ENCODE results near the gene SCUBE2. TPM values are rescaled to one million over a fixed set of nuclear protein-coding genes. Genes with fewer than 3 reads are reported as not detected.
"Not testable (repeated sequence)": the region's sequence is repeated elsewhere in the genome, so short reads cannot be mapped to it uniquely, and the experiment has no call there.

The SCUBE2 gene
- polyA plus RNA-seq, 1 donor: 25.0 TPM

GRCh38 chr11:9040410-9040809, 51.0 kb downstream of the SCUBE2 start:
- no peak for DNase-seq

- no peak for DNase-seq
Observed at GRCh38 chr11:9039863-9040262, 51.5 kb downstream of the SCUBE2 start.

GRCh38 chr11:9039198-9039597, 52.2 kb downstream of the SCUBE2 start:
- no peak for DNase-seq

GRCh38 chr11:9038541-9038940, 52.9 kb downstream of the SCUBE2 start:
- no peak for DNase-seq

GRCh38 chr11:9037963-9038362, 53.4 kb downstream of the SCUBE2 start:
- DNase-seq: no peak

GRCh38 chr11:9037046-9037780, 54.2 kb downstream of the SCUBE2 start:
- DNase-seq: no peak

GRCh38 chr11:9030601-9031000, 60.8 kb downstream of the SCUBE2 start:
- no peak for DNase-seq

- no peak for DNase-seq
Observed at GRCh38 chr11:9029422-9029821, 62.0 kb downstream of the SCUBE2 start.

- DNase-seq: no peak
Observed at GRCh38 chr11:9028581-9028980, 62.8 kb downstream of the SCUBE2 start.

- DNase-seq: no peak
Observed at GRCh38 chr11:9025101-9025850, 66.1 kb downstream of the SCUBE2 start.

GRCh38 chr11:9022961-9023680, 68.3 kb downstream of the SCUBE2 start:
- no peak for DNase-seq

GRCh38 chr11:9020916-9021315, 70.5 kb downstream of the SCUBE2 start:
- no peak for DNase-seq

GRCh38 chr11:9019861-9020260, 71.5 kb downstream of the SCUBE2 start:
- DNase-seq: no peak

GRCh38 chr11:9017773-9018172, 73.6 kb downstream of the SCUBE2 start:
- peak; percentile 50 for DNase-seq

GRCh38 chr11:9016916-9017642, 74.3 kb downstream of the SCUBE2 start:
- DNase-seq: no peak

GRCh38 chr11:9015677-9016076, 75.7 kb downstream of the SCUBE2 start:
- peak; percentile 55 for DNase-seq

GRCh38 chr11:9014826-9015225, 76.6 kb downstream of the SCUBE2 start:
- no peak for DNase-seq

GRCh38 chr11:9013373-9013772, 78.0 kb downstream of the SCUBE2 start:
- DNase-seq: no peak

- DNase-seq: not testable (repeated sequence)
Observed at GRCh38 chr11:9009538-9009937, 81.9 kb downstream of the SCUBE2 start.

GRCh38 chr11:9008661-9009060, 82.7 kb downstream of the SCUBE2 start:
- DNase-seq: no peak

GRCh38 chr11:9008011-9008550, 83.3 kb downstream of the SCUBE2 start:
- no peak for DNase-seq

- no peak for DNase-seq
Observed at GRCh38 chr11:9005087-9005486, 86.3 kb downstream of the SCUBE2 start.
